SH-SY5Y (cell line): ENCODE measurements around the gene POLD1.

Experiments
- GATA2 ChIP-seq: IDR thresholded peaks from 2 replicates; pipeline ENCODE4 v1.6.1; 2011; ENCODE audit warnings: mild to moderate bottlenecking, low read depth, low read length
- GATA3 ChIP-seq: IDR thresholded peaks from 2 replicates; pipeline ENCODE4 v1.6.1; 2011; ENCODE audit warnings: low read depth, mild to moderate bottlenecking, low read length, moderate library complexity

Gene POLD1

GRCh38 chr19:50361290-50362029, 22.7 kb upstream of the POLD1 start:
- TF ChIP-seq GATA3 (no peak), GATA2 (no peak)

GRCh38 chr19:50362030-50362412, 22.1 kb upstream of the POLD1 start:
- TF ChIP-seq GATA3 (no peak), GATA2 (no peak)

- TF ChIP-seq GATA2 (no peak), GATA3 (no peak)
Measured at GRCh38 chr19:50362656-50363424, 21.3 kb upstream of the POLD1 start.

GRCh38 chr19:50365434-50366306, 18.5 kb upstream of the POLD1 start, which contains the start of gene NAPSA:
TSS of gene NAPSA (minus strand) at chr19:50365639. CDS start at chr19:50365621, 18 bp downstream.
- no peak for TF ChIP-seq GATA3

- no peak for TF ChIP-seq GATA3
- no peak for TF ChIP-seq GATA2
Measured at GRCh38 chr19:50368649-50369570, 15.2 kb upstream of the POLD1 start.

GRCh38 chr19:50371914-50372475, 12.2 kb upstream of the POLD1 start:
- TF ChIP-seq GATA3 (no peak), GATA2 (no peak)

- TF ChIP-seq GATA3, result no peak
- TF ChIP-seq GATA2, result no peak
Measured at GRCh38 chr19:50376166-50377050, 7.7 kb upstream of the POLD1 start, which contains the start of gene NR1H2. TSS of gene NR1H2 (plus strand) at chr19:50376457. CDS start at chr19:50377606, 1,149 bp downstream.

- no peak for TF ChIP-seq GATA3
Measured at GRCh38 chr19:50377051-50377461, 7.1 kb upstream of the POLD1 start.

- no peak for TF ChIP-seq GATA3
- TF ChIP-seq GATA2, result no peak
Measured at GRCh38 chr19:50377517-50377916, 6.6 kb upstream of the POLD1 start.

GRCh38 chr19:50378169-50378862, 5.8 kb upstream of the POLD1 start:
- TF ChIP-seq GATA3, result no peak
- no peak for TF ChIP-seq GATA2

GRCh38 chr19:50378863-50379236, 5.3 kb upstream of the POLD1 start:
- no peak for TF ChIP-seq GATA3
- no peak for TF ChIP-seq GATA2

GRCh38 chr19:50379602-50380001, 4.5 kb upstream of the POLD1 start:
- no peak for TF ChIP-seq GATA3
- TF ChIP-seq GATA2, result no peak
